ENCODE results near the gene TCEA3.

The TCEA3 gene

GRCh38 chr1:23446661-23447310, 22.2 kb upstream of the TCEA3 start:
- DNase-seq (ENCODE audit: low read depth), result no peak

DNA sequence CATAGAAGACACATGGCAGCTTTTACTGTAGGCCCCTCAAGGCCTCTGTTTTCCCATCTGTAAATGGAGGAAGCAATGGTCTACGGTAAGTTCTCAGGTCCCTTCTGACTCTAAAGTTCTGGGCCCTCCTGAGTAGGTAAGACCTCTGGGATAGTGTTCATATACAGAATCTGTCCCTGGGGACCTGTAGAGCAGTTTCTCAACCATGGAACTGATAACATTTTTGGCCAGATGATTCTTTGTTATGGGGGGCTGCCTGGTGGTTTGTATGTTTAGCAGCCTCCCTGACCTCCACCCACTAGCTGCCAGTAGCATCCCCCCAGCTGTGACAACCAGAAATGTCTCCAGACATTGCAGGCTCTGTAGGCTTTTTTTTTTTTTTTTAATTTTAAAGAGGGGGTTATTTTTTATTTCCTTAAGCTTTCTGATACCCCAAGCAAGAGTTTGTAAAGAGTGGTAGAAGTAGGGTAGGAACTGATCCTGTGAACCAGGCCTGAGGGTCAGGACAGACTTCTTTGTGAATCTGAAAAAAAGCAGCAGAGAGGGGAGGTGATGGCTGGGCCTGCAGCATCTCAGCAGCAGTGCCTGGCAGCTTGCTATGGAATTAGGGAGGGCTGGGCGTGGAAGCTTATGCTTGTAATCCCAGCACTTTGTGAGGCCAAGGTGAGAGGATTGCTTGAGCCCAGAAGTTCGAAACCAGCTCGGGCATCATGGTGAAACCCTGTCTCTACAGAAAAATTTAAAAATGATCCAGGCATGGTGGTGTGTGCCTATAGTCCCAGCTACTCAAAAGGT, 20.2 kb upstream of the TCEA3 start:
- DNase-seq (ENCODE audit: low read depth), result no peak

DNA sequence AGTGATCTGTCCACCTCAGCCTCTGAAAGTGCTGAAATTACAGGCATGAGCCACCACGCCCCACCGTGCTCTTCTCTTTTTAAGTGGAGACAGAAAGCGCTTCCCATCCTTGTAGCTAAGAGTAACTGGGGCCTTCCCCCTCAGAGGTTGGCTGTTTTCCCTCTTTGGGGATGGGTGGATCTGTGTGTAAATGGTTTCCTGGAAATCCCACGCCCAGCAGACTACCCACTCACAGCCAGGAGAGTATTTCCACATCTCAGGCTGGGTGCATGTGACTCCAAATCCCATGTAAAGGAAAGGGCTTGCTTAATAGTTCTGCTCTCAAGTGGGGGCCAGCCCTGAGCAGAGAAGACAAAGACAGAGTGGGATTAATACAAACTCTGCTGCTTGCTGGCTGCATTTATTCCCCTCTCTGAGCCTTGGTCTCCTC, 19.6 kb upstream of the TCEA3 start:
- no peak for DNase-seq (ENCODE audit: low read depth)

GRCh38 chr1:23442751-23443150, 18.2 kb upstream of the TCEA3 start:
- DNase-seq (ENCODE audit: low read depth), result no peak

DNA sequence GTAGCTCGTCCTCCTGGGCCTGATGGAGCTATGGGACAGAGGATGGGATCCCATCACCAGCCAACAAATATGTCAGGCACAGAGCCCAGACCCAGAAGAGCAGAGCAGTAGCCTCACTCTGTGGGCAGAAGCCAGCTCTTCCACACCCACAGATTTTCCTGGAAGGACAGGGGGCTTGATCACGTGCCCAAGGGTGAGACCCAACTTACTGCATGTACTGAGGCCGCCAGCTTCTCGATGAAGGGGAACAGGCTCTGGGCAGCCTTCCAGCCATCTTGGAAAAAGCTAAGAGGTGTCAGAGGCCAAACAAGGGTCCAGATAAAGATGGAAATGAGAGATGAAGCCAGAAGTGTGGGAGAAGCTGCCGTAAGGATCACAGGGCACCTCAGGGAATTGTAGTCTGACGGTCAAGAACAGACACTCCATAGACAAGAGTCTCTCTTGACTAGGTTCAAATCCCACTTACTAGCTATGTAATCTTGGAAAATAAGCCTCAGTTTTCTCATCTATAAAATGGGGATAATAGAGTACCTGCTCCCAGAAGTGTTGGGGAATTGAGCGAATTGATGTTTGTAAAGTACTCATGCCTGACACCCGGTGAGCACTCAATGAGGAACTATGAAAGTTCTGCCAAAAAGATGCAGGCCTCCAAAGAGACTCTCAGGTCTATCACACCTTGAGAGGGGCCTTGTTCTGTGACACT, 17.0 kb upstream of the TCEA3 start:
- DNase-seq (ENCODE audit: low read depth), result no peak

- no peak for DNase-seq (ENCODE audit: low read depth)
Observed at GRCh38 chr1:23438545-23438944, 14.0 kb upstream of the TCEA3 start.

GRCh38 chr1:23437355-23437664, 12.8 kb upstream of the TCEA3 start:
- DNase-seq (ENCODE audit: low read depth), result no peak

- DNase-seq (ENCODE audit: low read depth), result no peak
Observed at GRCh38 chr1:23436520-23437354, 12.2 kb upstream of the TCEA3 start.

DNA sequence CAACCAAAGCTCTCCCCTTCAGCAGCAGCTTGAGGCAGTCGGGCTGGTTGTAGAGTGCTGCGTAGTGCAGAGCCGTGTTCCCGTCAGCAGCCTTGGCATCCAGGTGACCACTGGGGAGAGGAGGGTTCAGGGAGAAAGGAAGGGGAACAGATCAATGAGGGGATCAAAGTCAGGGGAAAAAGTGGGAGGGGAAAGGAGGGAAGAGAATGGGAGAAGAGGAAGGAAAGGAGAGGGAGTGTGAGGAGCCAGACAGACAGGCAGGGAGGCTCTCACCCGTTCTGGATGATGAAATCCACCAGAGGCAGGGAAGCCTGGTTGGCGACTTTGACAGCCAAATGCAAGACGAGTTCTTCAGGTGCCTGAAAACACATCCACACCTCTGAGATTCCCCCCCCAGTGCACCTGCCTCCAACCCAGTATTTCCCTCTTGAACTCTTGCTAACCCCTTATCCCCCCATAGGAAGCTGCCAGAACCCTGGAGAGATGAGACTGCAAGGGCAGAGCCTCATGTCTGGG, 9.8 kb upstream of the TCEA3 start:
- no peak for DNase-seq (ENCODE audit: low read depth)

DNA sequence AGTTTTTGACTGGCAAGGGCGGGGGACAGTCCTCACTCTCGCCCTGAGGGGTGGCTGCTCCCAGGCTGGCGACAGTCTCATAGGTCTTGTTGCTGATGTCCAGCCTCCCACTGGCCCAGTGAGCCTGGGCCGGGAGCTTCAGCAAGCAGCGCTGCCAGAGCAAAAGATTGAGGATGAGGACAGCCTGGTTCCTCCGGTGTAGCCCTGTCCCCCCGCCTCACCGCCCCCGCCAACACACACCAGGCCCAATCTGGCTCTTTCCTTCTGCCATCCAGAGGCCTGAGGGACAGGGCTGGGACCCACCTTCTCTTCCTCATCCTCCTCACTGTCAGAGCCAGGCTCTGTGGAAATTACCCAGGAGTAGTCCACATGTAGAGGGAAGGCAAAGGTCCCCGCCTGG, 8.6 kb upstream of the TCEA3 start:
- DNase-seq (ENCODE audit: low read depth), result no peak

DNA sequence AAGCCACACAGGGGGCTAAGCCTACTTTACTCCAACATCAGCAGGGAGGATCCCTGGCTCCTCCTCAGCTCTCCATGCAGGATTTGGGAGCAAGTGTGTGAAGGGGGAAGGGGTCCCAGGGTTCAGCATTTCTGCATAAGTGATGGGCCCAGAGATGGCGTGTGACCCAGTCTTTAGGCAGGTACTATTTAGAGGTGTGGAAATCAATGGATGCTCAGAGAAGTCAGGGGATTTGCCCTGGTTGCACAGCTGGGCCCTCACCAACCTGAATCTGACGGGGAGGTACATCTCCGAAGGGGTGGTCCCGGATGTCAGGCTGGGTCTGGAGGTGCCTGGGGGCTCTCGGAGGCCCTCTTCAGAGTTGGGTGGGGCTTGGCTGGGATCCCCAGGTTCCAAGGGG, 6.9 kb upstream of the TCEA3 start:
- no peak for DNase-seq (ENCODE audit: low read depth)

GRCh38 chr1:23430803-23431202, 6.3 kb upstream of the TCEA3 start:
- no peak for DNase-seq (ENCODE audit: low read depth)

- DNase-seq (ENCODE audit: low read depth), result no peak
Observed at GRCh38 chr1:23428136-23428905, 3.8 kb upstream of the TCEA3 start.

- no peak for DNase-seq (ENCODE audit: low read depth)
Observed at GRCh38 chr1:23427550-23427949, 3.0 kb upstream of the TCEA3 start.

DNA sequence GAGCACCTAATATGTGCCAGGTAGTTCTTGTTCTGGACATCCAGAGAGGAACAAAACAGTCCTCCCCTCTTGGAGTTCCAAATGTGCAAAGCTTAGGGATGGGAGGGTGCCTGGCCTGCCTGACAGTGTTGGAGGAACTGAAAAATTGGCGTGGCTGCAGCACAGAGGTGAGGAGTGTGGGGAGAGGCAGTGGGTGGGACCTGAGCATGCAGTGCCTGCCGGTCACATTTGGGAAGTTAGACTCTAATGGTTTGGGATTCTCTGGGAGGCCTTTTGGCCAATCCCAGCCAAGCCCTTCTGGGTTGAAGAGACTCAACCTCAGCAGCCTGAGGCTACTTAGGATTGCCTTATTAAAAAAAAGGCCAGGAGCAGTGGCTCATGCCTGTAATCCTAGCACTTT, 2.3 kb upstream of the TCEA3 start:
- DNase-seq (ENCODE audit: low read depth), result no peak

- DNase-seq (ENCODE audit: low read depth), result no peak
Observed at GRCh38 chr1:23425193-23425494, 596 bp upstream of the TCEA3 start.

DNA sequence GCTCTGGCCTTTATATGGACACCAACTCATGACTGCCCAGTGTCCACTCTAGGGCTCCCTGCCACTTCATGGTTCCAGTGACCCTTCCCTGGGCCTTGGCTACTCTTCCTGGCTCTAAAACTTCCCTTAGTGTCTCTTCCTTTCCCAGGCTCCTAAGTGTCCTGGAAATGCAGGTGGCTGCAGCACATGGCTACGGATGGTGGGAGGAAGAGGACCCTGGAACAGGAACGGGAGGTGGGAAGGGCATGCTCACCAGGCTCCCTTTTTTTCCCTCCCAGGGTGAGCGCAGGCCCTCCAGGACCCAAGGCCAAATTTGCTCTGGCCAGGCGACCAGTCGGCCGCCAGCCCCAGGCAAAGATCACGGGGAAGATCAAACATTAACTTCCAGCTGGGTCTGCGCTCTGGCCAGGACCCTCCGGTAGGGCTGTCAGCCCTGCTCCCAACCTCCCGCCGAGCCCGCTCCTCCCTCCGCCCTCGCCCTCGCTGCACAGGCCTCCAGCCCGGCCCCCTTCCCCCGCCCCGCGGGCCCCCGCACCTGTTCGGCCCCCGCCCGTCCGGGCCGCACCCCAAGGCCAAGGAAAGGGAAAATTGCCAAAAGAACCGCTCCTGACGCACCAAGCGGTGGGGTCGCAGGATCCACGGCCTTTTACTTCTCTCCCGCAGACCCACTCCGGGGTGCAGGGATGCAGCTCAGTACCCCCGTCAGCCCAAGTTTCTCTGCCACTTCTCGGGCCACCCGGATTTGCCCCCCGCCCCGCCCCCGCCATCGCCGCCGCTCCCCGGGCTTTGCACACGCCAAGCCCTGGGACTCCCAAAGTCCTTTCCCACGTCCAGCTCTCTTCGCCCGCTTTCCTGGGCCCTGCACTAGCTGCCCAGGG, 894 bp downstream of the TCEA3 start:
- DNase-seq (ENCODE audit: low read depth), result no peak

DNA sequence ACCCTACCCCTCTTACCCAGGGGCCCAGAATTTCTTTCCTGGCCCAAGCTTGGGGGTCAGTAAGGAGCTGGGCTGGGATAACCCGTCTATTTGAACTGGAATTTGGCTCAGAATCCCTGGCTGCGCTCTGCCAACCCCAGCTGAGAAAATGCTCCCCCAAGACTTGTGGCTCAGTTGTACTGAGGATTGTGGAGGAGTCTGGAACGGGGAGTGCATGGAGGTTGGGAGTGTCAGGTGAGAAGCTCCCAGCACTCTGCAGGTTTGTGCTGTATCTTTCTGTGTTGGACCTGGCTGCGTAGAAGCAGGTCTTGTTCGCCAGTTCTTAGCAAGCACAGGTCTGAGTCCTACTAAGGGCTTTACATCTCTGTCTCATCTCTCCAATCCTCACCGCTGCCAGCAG, 1.6 kb downstream of the TCEA3 start:
- no peak for DNase-seq (ENCODE audit: low read depth)

DNA sequence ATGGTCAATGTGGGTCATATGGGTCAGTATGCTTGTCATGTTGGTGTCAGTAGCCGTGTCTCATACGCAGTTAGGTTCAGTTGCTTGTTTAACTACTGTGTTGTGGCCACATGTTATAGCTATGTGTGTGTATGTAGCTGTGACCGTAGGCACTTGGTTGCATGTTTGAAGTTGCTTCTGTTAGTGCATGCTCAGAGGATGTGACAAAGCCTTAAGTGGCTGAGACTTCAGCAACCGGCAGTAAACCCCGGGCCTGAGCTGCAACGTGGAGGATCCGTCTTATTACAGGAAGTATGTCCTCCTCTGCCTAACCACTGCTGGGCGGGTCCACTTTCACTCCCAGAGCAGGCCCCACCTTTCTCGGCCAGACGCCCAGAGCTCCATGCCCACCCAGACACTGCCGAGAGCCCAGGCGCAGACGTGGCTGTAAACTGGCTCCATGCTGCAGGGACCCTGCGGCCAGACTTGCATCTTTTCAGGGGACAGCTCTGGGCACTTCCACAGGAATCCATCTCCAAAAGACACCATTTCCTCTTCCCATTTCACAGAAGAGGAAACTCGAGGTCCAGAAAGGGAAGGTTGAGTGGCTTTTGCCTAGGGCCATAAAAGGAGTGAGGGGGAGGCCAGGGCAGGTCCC, 2.2 kb downstream of the TCEA3 start:
- DNase-seq (ENCODE audit: low read depth), result peak; percentile 8

DNA sequence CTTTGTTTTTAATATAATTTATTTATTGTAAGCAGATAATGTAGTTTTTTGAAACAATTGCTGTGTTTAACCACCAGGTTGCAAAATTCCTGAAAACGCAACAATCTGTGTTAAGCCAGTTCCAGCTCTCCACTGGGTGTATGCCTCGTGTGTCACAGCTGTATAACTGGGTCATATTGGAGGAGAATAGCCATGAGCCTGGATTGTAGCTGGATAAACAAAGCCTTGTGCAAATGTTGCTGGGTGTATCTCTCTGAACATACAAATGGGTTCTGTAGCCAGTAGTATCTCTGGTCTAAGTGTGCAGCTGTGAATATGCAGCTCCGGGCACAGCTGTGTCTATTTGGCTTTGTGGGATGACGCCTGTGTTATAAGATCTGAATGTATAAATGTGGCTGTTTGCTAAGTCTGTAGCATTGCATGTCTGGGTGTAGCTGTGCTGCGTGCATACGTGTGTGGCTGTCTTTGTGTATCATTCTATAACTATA, 2.8 kb downstream of the TCEA3 start:
- DNase-seq (ENCODE audit: low read depth), result no peak

All from stimulated activated CD8-positive, alpha-beta memory T cell treated with anti-CD3 and anti-CD28 coated beads, Interleukin-7, amount 100 ng/mL, for 24 hours (primary cell).